H9 (cell line): ENCODE results near the gene TAF10. TPM values are rescaled to one million over a fixed set of nuclear protein-coding genes. Genes with fewer than 3 reads are reported as not detected.

ENCODE experiments used
- DNase-seq: peaks from one replicate; pipeline ENCODE4 v3.0.0-alpha.2; 2017
- H2AFZ ChIP-seq: one replicate; pipeline ENCODE4 v1.6.1; 2013; ENCODE audit warnings: mild to moderate bottlenecking, low read length, control low read depth, moderate library complexity
- H2AK5ac ChIP-seq: 2 replicates; pipeline ENCODE4 v1.6.1; 2013; ENCODE audit warnings: low read length, control low read depth, mixed read lengths; ENCODE audit not compliant: insufficient read length
- H2BK120ac ChIP-seq: one replicate; pipeline ENCODE4 v1.6.1; 2013; ENCODE audit warnings: low read depth, mild to moderate bottlenecking, low read length, control low read depth, inconsistent platforms; ENCODE audit not compliant: poor library complexity, severe bottlenecking
- H2BK12ac ChIP-seq: 2 replicates; pipeline ENCODE4 v1.6.1; 2013; ENCODE audit warnings: low read length, control low read depth, mixed read lengths, low read depth; ENCODE audit not compliant: insufficient read length
- H2BK15ac ChIP-seq: 2 replicates; pipeline ENCODE4 v1.6.1; 2013; ENCODE audit warnings: low read depth, low read length, control low read depth
- H2BK20ac ChIP-seq: one replicate; pipeline ENCODE4 v1.6.1; 2013; ENCODE audit warnings: low read depth, mild to moderate bottlenecking, low read length, control low read depth, inconsistent platforms; ENCODE audit not compliant: poor library complexity, severe bottlenecking
- H2BK5ac ChIP-seq: 2 replicates; pipeline ENCODE4 v1.6.1; 2013; ENCODE audit warnings: low read length, control low read depth, mixed read lengths; ENCODE audit not compliant: insufficient read length
- H3K14ac ChIP-seq: 2 replicates; pipeline ENCODE4 v1.6.1; 2013; ENCODE audit warnings: low read length, control low read depth; ENCODE audit not compliant: insufficient read depth
- H3K18ac ChIP-seq: 2 replicates; pipeline ENCODE4 v1.6.1; 2013; ENCODE audit warnings: low read depth, mild to moderate bottlenecking, mixed read lengths, low read length, control low read depth; ENCODE audit not compliant: insufficient read length
- H3K23ac ChIP-seq: 2 replicates; pipeline ENCODE4 v1.6.1; 2013; ENCODE audit warnings: low read length, control low read depth, mixed read lengths, low read depth; ENCODE audit not compliant: insufficient read length
- H3K23me2 ChIP-seq: 2 replicates; pipeline ENCODE4 v1.6.1; 2013; ENCODE audit warnings: low read depth, mild to moderate bottlenecking, mixed read lengths, low read length, control low read depth; ENCODE audit not compliant: insufficient read length, poor library complexity, severe bottlenecking
- H3K27ac ChIP-seq: 2 replicates; pipeline ENCODE4 v1.5.1; 2013; ENCODE audit warnings: low read length, control low read depth, mixed read lengths, low read depth; ENCODE audit not compliant: insufficient read length
- H3K27me3 ChIP-seq: 2 replicates; pipeline ENCODE4 v1.6.1; 2013; ENCODE audit warnings: low read length, control low read depth, inconsistent platforms; ENCODE audit not compliant: insufficient read depth
- H3K4ac ChIP-seq: 2 replicates; pipeline ENCODE4 v1.6.1; 2013; ENCODE audit warnings: low read depth, mild to moderate bottlenecking, control low read depth, inconsistent platforms, low read length, moderate library complexity
- H3K4me1 ChIP-seq: 2 replicates; pipeline ENCODE4 v1.6.1; 2013; ENCODE audit warnings: low read length, control low read depth, inconsistent platforms; ENCODE audit not compliant: insufficient read depth
- H3K4me2 ChIP-seq: 2 replicates; pipeline ENCODE4 v1.6.1; 2013; ENCODE audit warnings: low read length, control low read depth, mixed read lengths; ENCODE audit not compliant: insufficient read length, insufficient read depth
- H3K56ac ChIP-seq: 2 replicates; pipeline ENCODE4 v1.6.1; 2013; ENCODE audit warnings: low read depth, mild to moderate bottlenecking, mixed read lengths, low read length, control low read depth; ENCODE audit not compliant: insufficient read length
- H3K79me1 ChIP-seq: 2 replicates; pipeline ENCODE4 v1.6.1; 2013; ENCODE audit warnings: low read depth, mild to moderate bottlenecking, moderate library complexity, low read length, control low read depth, inconsistent platforms; ENCODE audit not compliant: insufficient read depth, poor library complexity, severe bottlenecking
- H3K79me2 ChIP-seq: 2 replicates; pipeline ENCODE4 v1.6.1; 2013; ENCODE audit warnings: low read length, control low read depth, inconsistent platforms; ENCODE audit not compliant: insufficient read depth
- H3K9ac ChIP-seq: 2 replicates; pipeline ENCODE4 v1.6.1; 2013; ENCODE audit warnings: low read length, control low read depth, mixed read lengths; ENCODE audit not compliant: insufficient read length; ENCODE audit errors: extremely low read depth
- H3K9me3 ChIP-seq: one replicate; pipeline ENCODE4 v1.6.1; 2013; ENCODE audit warnings: low read depth, low read length, inconsistent platforms; ENCODE audit not compliant: control insufficient read depth
- H3T11ph ChIP-seq: one replicate; pipeline ENCODE4 v1.6.1; 2013; ENCODE audit warnings: mild to moderate bottlenecking, low read length, control low read depth, inconsistent platforms
- H4K20me1 ChIP-seq: one replicate; pipeline ENCODE4 v1.6.1; 2013; ENCODE audit not compliant: control insufficient read depth, insufficient read length, insufficient read depth
- H4K5ac ChIP-seq: 2 replicates; pipeline ENCODE4 v1.6.1; 2013; ENCODE audit warnings: low read depth, mild to moderate bottlenecking, mixed read lengths, low read length, control low read depth; ENCODE audit not compliant: insufficient read length
- H4K8ac ChIP-seq: replicated peaks from 2 replicates; pipeline ENCODE4 v1.6.1; 2013; ENCODE audit warnings: low read length, control low read depth, mixed read lengths, low read depth; ENCODE audit not compliant: insufficient read length
- H4K91ac ChIP-seq: 2 replicates; pipeline ENCODE4 v1.6.1; 2013; ENCODE audit warnings: low read depth, mild to moderate bottlenecking, moderate library complexity, mixed read lengths, low read length, control low read depth; ENCODE audit not compliant: insufficient read length
- H3K27ac Mint-ChIP-seq, 3 experiments: 2 replicates in 2 of 3; 3 replicates in 1 of 3; pipeline ENCODE4 v1.8.0; 2020 to 2021; ENCODE audit warnings: mixed read lengths in 3 of 3, mild to moderate bottlenecking in 1 of 3, moderate library complexity in 1 of 3
- H3K27me3 Mint-ChIP-seq: 2 replicates; pipeline ENCODE4 v1.8.0; 2021; ENCODE audit warnings: low read depth, mild to moderate bottlenecking, moderate library complexity, mixed read lengths
- H3K36me3 Mint-ChIP-seq, 3 experiments: 2 replicates in 2 of 3; 3 replicates in 1 of 3; pipeline ENCODE4 v1.8.0; 2020 to 2021; ENCODE audit warnings: low read depth in 3 of 3, mixed read lengths in 3 of 3; ENCODE audit not compliant: insufficient read depth in 1 of 3
- H3K4me1 Mint-ChIP-seq, 2 experiments: 2 replicates each; pipeline ENCODE4 v1.8.0; 2020; ENCODE audit warnings: mixed read lengths in 2 of 2
- H3K4me3 Mint-ChIP-seq, 2 experiments: 2 replicates in 1 of 2; 3 replicates in 1 of 2; pipeline ENCODE4 v1.8.0; 2020 to 2021; ENCODE audit warnings: mild to moderate bottlenecking in 2 of 2, mixed read lengths in 2 of 2, moderate library complexity in 1 of 2
- H3K9me3 Mint-ChIP-seq, 2 experiments: 2 replicates in 1 of 2; 3 replicates in 1 of 2; pipeline ENCODE4 v1.8.0; 2020; ENCODE audit warnings: mild to moderate bottlenecking in 2 of 2, mixed read lengths in 2 of 2, moderate library complexity in 1 of 2
- WGBS: extraction: QIAGEN DNeasy Blood & Tissue Kit; methylation state at CpG from one replicate; pipeline ENCODE4 v1.1.7; 2013; ENCODE audit warnings: missing lambda C conversion rate, low lambda C conversion rate, mixed read lengths; ENCODE audit not compliant: insufficient read length; ENCODE audit errors: extremely low coverage; 5-methylcytosine and 5-hydroxymethylcytosine counted together
- total RNA-seq: library from RNA; stranded (reverse); gene quantifications from 2 replicates; pipeline ENCODE4 v1.2.1, GENCODE V29; 2021
- TF ChIP-seq, protein P1 (sequence below): fragments of 200-600 bp; sonication (generic); conservative IDR thresholded peaks from 3 replicates; pipeline ENCODE4 v1.8.0; 2021; ENCODE audit warnings: antibody characterized with exemption, mild to moderate bottlenecking

The TAF10 gene
- total RNA-seq, 1 experiment from 2014 or later, result 198 TPM

DNA sequence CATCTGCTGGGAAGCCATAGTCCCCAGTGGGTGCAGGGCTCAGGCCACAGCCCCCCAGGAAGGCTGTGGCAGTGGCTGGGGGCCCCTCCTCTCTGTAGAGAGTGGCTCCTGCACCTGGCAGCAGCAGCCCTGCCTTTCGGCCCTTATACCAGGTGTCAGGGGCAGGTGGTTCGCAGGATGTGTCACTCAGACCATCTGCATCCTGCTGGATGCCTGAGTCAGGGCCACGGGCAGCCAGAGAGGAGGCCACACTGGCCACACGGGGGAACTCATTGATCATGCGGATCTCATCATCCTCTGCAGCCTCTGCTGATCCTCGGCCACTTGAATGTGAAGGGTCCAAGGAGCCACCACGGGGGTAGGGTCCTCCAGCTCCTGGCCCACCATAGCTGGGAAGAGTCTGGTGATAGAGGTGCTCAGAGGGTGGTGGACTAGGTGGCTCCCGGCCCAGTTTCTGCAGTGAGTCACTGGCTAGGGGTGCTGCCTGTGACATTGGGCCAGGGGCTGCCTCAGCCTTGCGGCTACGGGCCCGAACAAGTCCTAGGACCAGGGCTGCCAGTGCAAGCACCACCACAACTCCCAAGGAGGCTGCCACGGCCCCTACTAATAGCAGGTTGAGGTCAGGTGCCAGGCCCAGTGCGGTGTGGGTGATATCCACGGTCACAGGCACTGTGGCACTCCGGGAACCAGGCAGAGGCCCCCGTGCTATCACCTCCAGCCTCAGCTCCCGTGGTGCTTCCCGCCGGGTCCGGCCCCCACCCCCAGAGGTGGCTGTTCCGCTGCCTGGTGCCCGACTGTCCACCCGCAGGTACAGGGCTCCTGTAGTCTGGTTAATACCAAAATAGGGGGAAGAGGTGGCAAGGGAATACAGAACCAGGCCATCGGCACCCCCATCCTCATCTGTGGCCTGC is 10.5 kb upstream of the TAF10 start:
- Histone ChIP-seq H3K27ac (no peak overlapping the region), H2BK5ac (no peak overlapping the region), H3T11ph (no peak overlapping the region), H3K56ac (no peak overlapping the region), H3K79me2 (no peaks in the 10 kb centered on the region), H3K27me3 (no peaks in the 10 kb centered on the region), H2BK20ac (no peak overlapping the region), H2AFZ (no peak overlapping the region), H3K18ac (no peak overlapping the region), H3K9ac (no peak overlapping the region), H4K8ac (no peak overlapping the region), H3K79me1 (no peaks in the 10 kb centered on the region), H4K91ac (no peak overlapping the region), H3K4me1 (no peaks in the 10 kb centered on the region), H3K23ac (no peak overlapping the region), H2BK15ac (no peak overlapping the region), H4K5ac (no peak overlapping the region), H2BK12ac (no peak overlapping the region), H3K4ac (no peak overlapping the region), H3K14ac (no peak overlapping the region), H2AK5ac (no peak overlapping the region), H3K23me2 (peaks cover 8% of the 10 kb centered on the region), H3K9me3 (no peaks in the 10 kb centered on the region), H2BK120ac (no peak overlapping the region), H3K4me2 (no peak overlapping the region), H4K20me1 (no peaks in the 10 kb centered on the region)
- Mint-ChIP-seq H3K4me1 (no peaks in the 10 kb centered on the region; a peak in 2 of 4 replicates), H3K9me3 (no peaks in the 10 kb centered on the region), H3K4me3 (no peak overlapping the region), H3K36me3 (peaks cover 0 to 17% (median 9%) of the 10 kb centered on the region in 3 experiments; a peak in 6 of 7 replicates), H3K27me3 (no peaks in the 10 kb centered on the region), H3K27ac (no peak overlapping the region)
- no CpG with 5 or more reads among the region's 24 CpGs for whole genome bisulfite sequencing
- TF ChIP-seq, protein P1, sequence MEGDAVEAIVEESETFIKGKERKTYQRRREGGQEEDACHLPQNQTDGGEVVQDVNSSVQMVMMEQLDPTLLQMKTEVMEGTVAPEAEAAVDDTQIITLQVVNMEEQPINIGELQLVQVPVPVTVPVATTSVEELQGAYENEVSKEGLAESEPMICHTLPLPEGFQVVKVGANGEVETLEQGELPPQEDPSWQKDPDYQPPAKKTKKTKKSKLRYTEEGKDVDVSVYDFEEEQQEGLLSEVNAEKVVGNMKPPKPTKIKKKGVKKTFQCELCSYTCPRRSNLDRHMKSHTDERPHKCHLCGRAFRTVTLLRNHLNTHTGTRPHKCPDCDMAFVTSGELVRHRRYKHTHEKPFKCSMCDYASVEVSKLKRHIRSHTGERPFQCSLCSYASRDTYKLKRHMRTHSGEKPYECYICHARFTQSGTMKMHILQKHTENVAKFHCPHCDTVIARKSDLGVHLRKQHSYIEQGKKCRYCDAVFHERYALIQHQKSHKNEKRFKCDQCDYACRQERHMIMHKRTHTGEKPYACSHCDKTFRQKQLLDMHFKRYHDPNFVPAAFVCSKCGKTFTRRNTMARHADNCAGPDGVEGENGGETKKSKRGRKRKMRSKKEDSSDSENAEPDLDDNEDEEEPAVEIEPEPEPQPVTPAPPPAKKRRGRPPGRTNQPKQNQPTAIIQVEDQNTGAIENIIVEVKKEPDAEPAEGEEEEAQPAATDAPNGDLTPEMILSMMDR, result no peak
- DNase-seq, result no peak
